SK-N-MC (cell line): Measurements from ENCODE around the gene SUFU.

Source experiments
- EZH2 ChIP-seq: fragments of 200-600 bp; sonication (generic); IDR thresholded peaks from one replicate; pipeline ENCODE4 v1.6.1; 2017; ENCODE audit warnings: antibody characterized with exemption
- FOXP2 ChIP-seq: optimal IDR thresholded peaks from 2 replicates; pipeline ENCODE3; 2011; ENCODE audit warnings: mild to moderate bottlenecking, moderate library complexity; ENCODE audit not compliant: insufficient read depth; ENCODE audit errors: extremely low read length, control extremely low read depth
- POLR2AphosphoS5 ChIP-seq: IDR thresholded peaks from 2 replicates; pipeline ENCODE4 v1.6.1; 2012; ENCODE audit warnings: mild to moderate bottlenecking, low read depth, low read length, borderline replicate concordance

- no peak for TF ChIP-seq EZH2
- no peak for TF ChIP-seq POLR2AphosphoS5
- no peak for TF ChIP-seq FOXP2
Measured at GRCh38 chr10:102537367-102537766, 33.6 kb downstream of the SUFU start.
